ENCODE measurements around the gene CD79B.

DNA sequence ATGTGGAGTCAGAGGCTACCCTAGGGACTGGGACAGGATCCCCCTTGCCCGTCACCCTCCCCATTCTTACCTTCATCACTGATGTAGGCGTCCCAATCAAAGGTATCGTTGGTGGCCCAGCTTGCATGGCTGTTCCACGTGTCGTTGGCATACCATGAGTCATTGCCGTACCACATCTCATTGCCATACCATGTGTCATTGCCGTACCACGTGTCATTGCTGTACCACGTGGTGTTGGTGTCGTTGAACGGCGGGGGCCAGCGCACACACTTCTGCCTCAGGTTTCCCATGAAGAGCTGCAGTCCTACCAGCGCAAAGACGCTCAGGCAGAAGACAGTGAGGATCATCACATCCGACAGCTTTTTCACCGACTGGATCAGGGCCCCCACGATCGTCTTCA is 35.8 kb upstream of the CD79B start:
- TF ChIP-seq, protein P1, sequence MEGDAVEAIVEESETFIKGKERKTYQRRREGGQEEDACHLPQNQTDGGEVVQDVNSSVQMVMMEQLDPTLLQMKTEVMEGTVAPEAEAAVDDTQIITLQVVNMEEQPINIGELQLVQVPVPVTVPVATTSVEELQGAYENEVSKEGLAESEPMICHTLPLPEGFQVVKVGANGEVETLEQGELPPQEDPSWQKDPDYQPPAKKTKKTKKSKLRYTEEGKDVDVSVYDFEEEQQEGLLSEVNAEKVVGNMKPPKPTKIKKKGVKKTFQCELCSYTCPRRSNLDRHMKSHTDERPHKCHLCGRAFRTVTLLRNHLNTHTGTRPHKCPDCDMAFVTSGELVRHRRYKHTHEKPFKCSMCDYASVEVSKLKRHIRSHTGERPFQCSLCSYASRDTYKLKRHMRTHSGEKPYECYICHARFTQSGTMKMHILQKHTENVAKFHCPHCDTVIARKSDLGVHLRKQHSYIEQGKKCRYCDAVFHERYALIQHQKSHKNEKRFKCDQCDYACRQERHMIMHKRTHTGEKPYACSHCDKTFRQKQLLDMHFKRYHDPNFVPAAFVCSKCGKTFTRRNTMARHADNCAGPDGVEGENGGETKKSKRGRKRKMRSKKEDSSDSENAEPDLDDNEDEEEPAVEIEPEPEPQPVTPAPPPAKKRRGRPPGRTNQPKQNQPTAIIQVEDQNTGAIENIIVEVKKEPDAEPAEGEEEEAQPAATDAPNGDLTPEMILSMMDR (IDR thresholded peaks at IDR 0.05), result no peak
- TF ChIP-seq EZH2 (IDR thresholded peaks at IDR 0.05), result no peak
- no peak for TF ChIP-seq EZH2phosphoT487 (IDR thresholded peaks at IDR 0.05)

Data from neural progenitor cell (in vitro differentiated cells).